ENCODE measurements around the gene KRTAP4-7. TPM values are rescaled to one million over a fixed set of nuclear protein-coding genes. Genes with fewer than 3 reads are reported as not detected.
"Not testable (repeated sequence)": the region's sequence is repeated elsewhere in the genome, so short reads cannot be mapped to it uniquely, and the experiment has no call there.

The KRTAP4-7 gene
- total RNA-seq, 1 experiment from 2014 or later: not detected

- not testable (repeated sequence) for DNase-seq (ENCODE audit: low read depth)
These were observed 24.9 kb downstream of the KRTAP4-7 start for GRCh38 chr17:41108728-41109386.

- no peak for DNase-seq (ENCODE audit: low read depth)
These were observed 27.4 kb downstream of the KRTAP4-7 start for GRCh38 chr17:41111151-41111885.

- DNase-seq (ENCODE audit: low read depth): no peak
These were observed 32.3 kb downstream of the KRTAP4-7 start for GRCh38 chr17:41116297-41116696.

GRCh38 chr17:41117846-41118386 is 34.0 kb downstream of the KRTAP4-7 start, which contains the start of gene KRTAP4-11:
Gene KRTAP4-11, minus strand, starts transcription at chr17:41118373. Its CDS starts 58 bp downstream, at chr17:41118315.
- not testable (repeated sequence) for DNase-seq (ENCODE audit: low read depth)

DNA sequence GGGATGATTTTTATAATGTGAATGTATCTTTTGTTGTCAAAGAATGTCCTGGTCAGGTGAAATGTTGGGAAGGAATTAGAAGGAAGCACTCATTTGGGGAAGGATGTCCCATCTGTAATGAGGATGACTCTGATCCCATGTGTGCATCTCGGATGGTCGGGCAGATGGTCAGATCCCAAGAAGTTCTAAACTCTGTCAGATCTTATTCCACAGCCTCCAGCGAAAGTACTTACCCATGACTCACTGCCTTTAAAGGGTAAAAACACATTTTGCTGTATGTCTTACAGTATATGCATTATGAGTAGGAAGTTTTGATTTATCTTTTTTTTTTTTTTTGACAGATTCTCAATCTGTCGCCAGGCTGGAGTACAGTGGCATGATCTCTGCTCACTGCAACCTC is 34.8 kb downstream of the KRTAP4-7 start:
- DNase-seq (ENCODE audit: low read depth): peak; percentile 74

- DNase-seq (ENCODE audit: low read depth): peak; percentile 36
These were observed 36.0 kb downstream of the KRTAP4-7 start for GRCh38 chr17:41119696-41120690.

- DNase-seq (ENCODE audit: low read depth): no peak
These were observed 37.8 kb downstream of the KRTAP4-7 start for GRCh38 chr17:41121742-41122141.

- DNase-seq (ENCODE audit: low read depth): not testable (repeated sequence)
These were observed 39.5 kb downstream of the KRTAP4-7 start for GRCh38 chr17:41123292-41123990.

DNA sequence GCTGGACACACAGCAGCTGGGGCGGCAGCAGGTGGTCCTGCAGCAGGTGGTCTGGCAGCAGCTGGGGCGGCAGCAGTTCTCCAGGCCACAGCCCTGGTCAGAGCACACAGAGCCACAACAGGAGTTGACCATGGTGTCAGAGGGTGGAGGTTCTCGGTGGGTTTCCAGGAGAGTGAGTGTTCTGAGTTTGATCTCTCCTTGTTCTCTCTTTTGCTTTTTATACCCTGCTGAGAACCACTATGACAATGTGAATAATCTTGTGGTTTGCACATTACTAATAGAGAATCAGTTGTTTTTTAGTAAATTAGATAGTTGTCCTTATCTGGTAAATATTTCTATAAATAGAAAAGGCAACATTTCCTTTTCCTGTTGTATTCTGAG is 40.0 kb downstream of the KRTAP4-7 start, which contains the start of gene KRTAP4-12:
Gene KRTAP4-12 (minus strand): TSS at position 192 of the 381 bp plus-strand sequence. CDS start 60 bp downstream, at position 132.
- not testable (repeated sequence) for DNase-seq (ENCODE audit: low read depth)

GRCh38 chr17:41125064-41125463 is 41.1 kb downstream of the KRTAP4-7 start:
- DNase-seq (ENCODE audit: low read depth): no peak

DNA sequence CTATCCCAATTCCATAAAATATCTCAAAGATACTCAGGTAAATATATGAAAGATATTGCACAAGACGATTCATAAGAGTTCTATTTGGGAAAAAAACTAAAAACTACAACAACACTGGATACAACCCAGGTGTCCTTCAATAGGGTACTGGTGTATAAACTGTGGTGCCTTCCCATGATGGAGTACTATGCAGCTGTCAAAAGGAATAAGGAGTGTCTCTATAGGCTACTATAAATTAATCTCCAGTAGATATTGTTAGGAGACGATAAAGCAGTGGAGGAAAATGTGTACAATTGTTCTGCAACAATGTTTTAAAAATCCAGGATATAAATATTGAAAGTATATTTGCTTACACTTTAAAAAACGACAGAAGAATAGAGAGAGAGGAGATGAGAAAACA is 42.5 kb downstream of the KRTAP4-7 start:
- DNase-seq (ENCODE audit: low read depth): no peak

- no peak for DNase-seq (ENCODE audit: low read depth)
These were observed 43.4 kb downstream of the KRTAP4-7 start for GRCh38 chr17:41127371-41127770.

DNA sequence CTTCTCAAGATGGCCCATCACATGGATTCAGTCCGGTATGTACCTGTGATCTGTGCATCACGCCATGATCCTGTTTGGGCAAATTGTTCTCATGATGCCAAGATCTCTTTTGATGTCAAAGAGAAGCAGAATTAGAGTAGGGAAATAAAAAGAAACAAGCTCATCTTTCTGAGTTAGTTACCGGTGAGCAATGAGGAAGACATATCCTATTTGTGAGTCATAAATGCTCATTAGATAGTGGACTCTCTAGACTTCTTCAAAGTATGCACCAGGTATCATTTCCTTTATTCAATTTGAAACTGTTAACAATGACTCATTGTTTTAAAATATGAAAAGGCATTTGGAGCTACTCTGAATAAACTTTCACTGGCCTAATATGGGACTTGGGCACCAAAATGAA is 48.0 kb downstream of the KRTAP4-7 start:
- DNase-seq (ENCODE audit: low read depth): peak; percentile 16

DNA sequence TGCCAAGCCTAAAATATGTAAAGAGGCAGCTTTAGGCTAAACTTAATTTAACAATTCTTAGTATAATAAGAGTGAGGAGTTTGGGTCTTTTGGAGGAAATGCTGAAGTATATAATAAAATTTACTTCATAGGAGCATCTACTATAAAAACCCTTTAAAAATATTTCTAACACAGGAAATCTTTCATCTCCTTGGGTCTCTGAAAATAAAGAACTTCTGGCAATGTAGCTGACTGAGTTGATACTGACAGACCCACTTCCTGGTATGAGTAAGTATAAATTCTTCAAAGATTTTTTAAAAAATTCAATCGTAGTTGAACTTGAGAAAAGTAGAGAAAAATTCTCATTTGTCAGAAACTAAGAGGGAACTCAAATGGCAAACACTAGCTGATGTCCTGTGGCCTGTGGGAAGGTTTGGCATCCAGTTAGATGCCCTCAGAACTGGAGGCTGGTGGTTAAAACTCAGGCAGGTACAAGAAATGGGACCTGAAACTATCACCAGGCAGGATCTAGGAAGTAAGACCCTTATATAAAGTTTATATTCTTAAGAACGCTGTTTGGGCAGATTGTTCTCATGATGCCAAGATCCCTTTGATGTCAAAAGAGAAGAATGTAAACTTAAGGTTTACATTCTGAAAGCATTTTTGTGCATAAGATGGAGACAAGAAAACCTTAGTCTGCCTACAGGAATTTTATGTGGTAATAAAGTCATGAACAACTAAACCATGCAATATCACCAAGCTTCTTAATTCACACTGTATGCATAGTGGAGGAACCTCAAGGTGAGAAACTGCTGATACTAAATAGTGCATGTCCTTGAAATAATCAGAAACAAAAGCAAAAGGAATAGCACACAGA is 50.2 kb downstream of the KRTAP4-7 start:
- no peak for DNase-seq (ENCODE audit: low read depth)

Other genes starting within 250 kb of the KRTAP4-7 start
- not detected in 2 replicates for gene KRT12, start 216.9 kb upstream of the KRTAP4-7 start, total RNA-seq (2014; rRNA removed; shearing (Covaris generic))
- not detected in 2 replicates for gene KRT20, start 198.9 kb upstream of the KRTAP4-7 start, total RNA-seq (2014; rRNA removed; shearing (Covaris generic))
- 0.20 TPM in 1 of 2 replicates, not detected in the other for gene KRT23, start 146.5 kb upstream of the KRTAP4-7 start, total RNA-seq (2014; rRNA removed; shearing (Covaris generic))
- gene KRT39, start 117.2 kb upstream of the KRTAP4-7 start, total RNA-seq (2014; rRNA removed; shearing (Covaris generic)): 0.24 TPM in 1 of 2 replicates, not detected in the other
- not detected in 2 replicates for gene KRT40, start 99.8 kb upstream of the KRTAP4-7 start, total RNA-seq (2014; rRNA removed; shearing (Covaris generic))
- gene KRTAP3-3, start 90.0 kb upstream of the KRTAP4-7 start, total RNA-seq (2014; rRNA removed; shearing (Covaris generic)): not detected in 2 replicates
- gene KRTAP3-2, start 84.2 kb upstream of the KRTAP4-7 start, total RNA-seq (2014; rRNA removed; shearing (Covaris generic)): not detected in 2 replicates
- gene KRTAP3-1, start 75.0 kb upstream of the KRTAP4-7 start, total RNA-seq (2014; rRNA removed; shearing (Covaris generic)): not detected in 2 replicates
- gene KRTAP1-5, start 56.9 kb upstream of the KRTAP4-7 start, total RNA-seq (2014; rRNA removed; shearing (Covaris generic)): not detected in 2 replicates
- not detected in 2 replicates for gene KRTAP1-4, start 54.0 kb upstream of the KRTAP4-7 start, total RNA-seq (2014; rRNA removed; shearing (Covaris generic))
- not detected in 2 replicates for gene KRTAP1-3, start 49.3 kb upstream of the KRTAP4-7 start, total RNA-seq (2014; rRNA removed; shearing (Covaris generic))
- gene KRTAP1-1, start 42.7 kb upstream of the KRTAP4-7 start, total RNA-seq (2014; rRNA removed; shearing (Covaris generic)): not detected in 2 replicates
- 0.48 TPM in 1 of 2 replicates, not detected in the other for gene KRTAP2-1, start 36.8 kb upstream of the KRTAP4-7 start, total RNA-seq (2014; rRNA removed; shearing (Covaris generic))
- gene KRTAP2-2, start 28.9 kb upstream of the KRTAP4-7 start, total RNA-seq (2014; rRNA removed; shearing (Covaris generic)): not detected in 2 replicates
- gene KRTAP2-3, start 24.0 kb upstream of the KRTAP4-7 start, total RNA-seq (2014; rRNA removed; shearing (Covaris generic)): not detected in 2 replicates
- gene KRTAP2-4, start 18.3 kb upstream of the KRTAP4-7 start, total RNA-seq (2014; rRNA removed; shearing (Covaris generic)): not detected in 2 replicates
- gene KRTAP4-8, start 14.0 kb downstream of the KRTAP4-7 start, total RNA-seq (2014; rRNA removed; shearing (Covaris generic)): not detected in 2 replicates
- gene KRTAP4-16, start 18.1 kb downstream of the KRTAP4-7 start, total RNA-seq (2014; rRNA removed; shearing (Covaris generic)): not detected in 2 replicates
- gene KRTAP4-9, start 21.2 kb downstream of the KRTAP4-7 start, total RNA-seq (2014; rRNA removed; shearing (Covaris generic)): not detected in 2 replicates
- not detected in 2 replicates for gene KRTAP4-11, start 34.2 kb downstream of the KRTAP4-7 start, total RNA-seq (2014; rRNA removed; shearing (Covaris generic))
- not detected in 2 replicates for gene KRTAP4-12, start 40.0 kb downstream of the KRTAP4-7 start, total RNA-seq (2014; rRNA removed; shearing (Covaris generic))
- gene KRTAP4-6, start 56.4 kb downstream of the KRTAP4-7 start, total RNA-seq (2014; rRNA removed; shearing (Covaris generic)): not detected in 2 replicates
- gene KRTAP4-5, start 65.7 kb downstream of the KRTAP4-7 start, total RNA-seq (2014; rRNA removed; shearing (Covaris generic)): not detected in 2 replicates
- gene KRTAP4-4, start 76.6 kb downstream of the KRTAP4-7 start, total RNA-seq (2014; rRNA removed; shearing (Covaris generic)): not detected in 2 replicates
- gene KRTAP4-3, start 84.1 kb downstream of the KRTAP4-7 start, total RNA-seq (2014; rRNA removed; shearing (Covaris generic)): not detected in 2 replicates
- not detected in 2 replicates for gene KRTAP4-2, start 94.1 kb downstream of the KRTAP4-7 start, total RNA-seq (2014; rRNA removed; shearing (Covaris generic))
- not detected in 2 replicates for gene KRTAP4-1, start 100.8 kb downstream of the KRTAP4-7 start, total RNA-seq (2014; rRNA removed; shearing (Covaris generic))
- not detected in 2 replicates for gene KRTAP9-1, start 105.7 kb downstream of the KRTAP4-7 start, total RNA-seq (2014; rRNA removed; shearing (Covaris generic))
- gene KRTAP9-2, start 142.5 kb downstream of the KRTAP4-7 start, total RNA-seq (2014; rRNA removed; shearing (Covaris generic)): not detected in 2 replicates
- not detected in 2 replicates for gene KRTAP9-3, start 148.3 kb downstream of the KRTAP4-7 start, total RNA-seq (2014; rRNA removed; shearing (Covaris generic))
- not detected in 2 replicates for gene KRTAP9-8, start 153.8 kb downstream of the KRTAP4-7 start, total RNA-seq (2014; rRNA removed; shearing (Covaris generic))
- gene KRTAP9-4, start 165.5 kb downstream of the KRTAP4-7 start, total RNA-seq (2014; rRNA removed; shearing (Covaris generic)): not detected in 2 replicates
- gene KRTAP9-9, start 171.2 kb downstream of the KRTAP4-7 start, total RNA-seq (2014; rRNA removed; shearing (Covaris generic)): not detected in 2 replicates
- gene KRTAP9-6, start 181.2 kb downstream of the KRTAP4-7 start, total RNA-seq (2014; rRNA removed; shearing (Covaris generic)): not detected in 2 replicates
- not detected in 2 replicates for gene KRTAP9-7, start 191.5 kb downstream of the KRTAP4-7 start, total RNA-seq (2014; rRNA removed; shearing (Covaris generic))
- gene KRTAP29-1, start 218.7 kb downstream of the KRTAP4-7 start, total RNA-seq (2014; rRNA removed; shearing (Covaris generic)): not detected in 2 replicates
- gene KRTAP16-1, start 225.2 kb downstream of the KRTAP4-7 start, total RNA-seq (2014; rRNA removed; shearing (Covaris generic)): not detected in 2 replicates
- gene KRTAP17-1, start 231.6 kb downstream of the KRTAP4-7 start, total RNA-seq (2014; rRNA removed; shearing (Covaris generic)): not detected in 2 replicates